Osteoblast (primary cell): ENCODE results near the gene ABCF2. TPM values are rescaled to one million over a fixed set of nuclear protein-coding genes. Genes with fewer than 3 reads are reported as not detected.

Experiments
- DNase-seq: peaks from one replicate; pipeline ENCODE4 v3.0.0; 2011; ENCODE audit warnings: low spot score, mixed read lengths; ENCODE audit not compliant: insufficient read length; ENCODE audit errors: missing footprints
- H2AFZ ChIP-seq: 2 replicates; pipeline ENCODE4 v1.6.0; 2011; ENCODE audit warnings: mild to moderate bottlenecking, low read length
- H3K27ac ChIP-seq: 2 replicates; pipeline ENCODE4 v1.5.1; 2011; ENCODE audit warnings: mild to moderate bottlenecking, low read depth, low read length, moderate library complexity
- H3K27me3 ChIP-seq: 2 replicates; pipeline ENCODE4 v1.6.0; 2012; ENCODE audit warnings: mild to moderate bottlenecking, control low read depth, inconsistent platforms, low read length, moderate library complexity; ENCODE audit not compliant: insufficient read depth
- H3K36me3 ChIP-seq: 2 replicates; pipeline ENCODE4 v1.5.1; 2011; ENCODE audit warnings: mild to moderate bottlenecking, low read length, control low read depth, moderate library complexity; ENCODE audit not compliant: insufficient read depth
- H3K4me1 ChIP-seq: 2 replicates; pipeline ENCODE4 v1.5.1; 2011; ENCODE audit warnings: mild to moderate bottlenecking, low read length, control low read depth, moderate library complexity; ENCODE audit not compliant: insufficient read depth
- H3K4me2 ChIP-seq: 2 replicates; pipeline ENCODE4 v1.6.0; 2011; ENCODE audit warnings: mild to moderate bottlenecking, low read length; ENCODE audit not compliant: insufficient read depth
- H3K4me3 ChIP-seq: fragments of 200-600 bp; sonication (generic); 3 replicates; pipeline ENCODE4 v1.5.1; 2012; ENCODE audit warnings: mild to moderate bottlenecking, low read length, inconsistent platforms; ENCODE audit not compliant: insufficient read depth
- H3K79me2 ChIP-seq: 2 replicates; pipeline ENCODE4 v1.6.0; 2012; ENCODE audit warnings: mild to moderate bottlenecking, low read length, control low read depth, inconsistent platforms; ENCODE audit not compliant: insufficient read depth
- H3K9me3 ChIP-seq: 2 replicates; pipeline ENCODE4 v1.5.1; 2011; ENCODE audit warnings: low read depth, low read length, control low read depth
- H4K20me1 ChIP-seq: 2 replicates; pipeline ENCODE4 v1.6.0; 2012; ENCODE audit warnings: mild to moderate bottlenecking, low read length, control low read depth; ENCODE audit not compliant: insufficient read depth
- total RNA-seq: library from RNA; depleted of rRNA; stranded (reverse); fragments of >200 nt; gene quantifications from 2 replicates; pipeline ENCODE4 v1.2.3, GENCODE V29; 2012
- TF ChIP-seq, protein P1 (sequence below): IDR thresholded peaks from 2 replicates; pipeline ENCODE4 v1.5.1; 2011; ENCODE audit warnings: mild to moderate bottlenecking, low read depth, low read length, moderate library complexity; ENCODE audit errors: extremely low read depth

The ABCF2 gene
- total RNA-seq, 1 donor = 65.9 TPM

DNA sequence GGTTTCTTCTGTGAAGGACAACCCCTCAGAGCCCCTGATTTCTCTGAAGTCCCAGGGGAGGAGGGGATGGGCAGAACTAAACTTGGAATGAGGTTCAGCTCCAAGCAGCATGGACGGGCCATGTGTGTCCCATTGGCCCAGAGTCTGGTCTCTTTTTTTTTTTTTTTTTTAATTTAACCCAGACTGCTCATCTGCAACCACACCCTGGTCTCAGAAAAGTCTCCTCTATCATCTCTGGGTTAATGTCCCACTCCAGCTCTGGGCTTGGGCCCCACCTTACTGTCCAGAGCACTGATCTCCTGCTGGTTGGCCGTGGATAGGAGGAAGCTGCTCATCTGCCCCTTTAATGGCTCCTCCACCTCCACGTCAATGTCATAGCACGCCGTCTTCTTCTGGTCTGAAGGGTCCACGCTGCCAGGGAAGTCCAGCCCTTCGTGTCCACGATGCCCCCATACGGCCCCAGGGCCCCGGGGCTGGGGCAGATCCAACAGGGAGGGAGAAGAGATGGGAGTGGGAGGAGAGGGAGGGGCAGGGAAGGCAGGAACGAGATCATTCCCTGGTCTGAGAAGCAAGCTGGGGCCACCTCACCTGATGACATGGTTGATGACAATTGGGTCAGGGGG is 12.9 kb upstream of the ABCF2 start:
- H3K27me3 ChIP-seq = no peaks in the 10 kb centered on the region
- H3K36me3 ChIP-seq = peaks cover 78% of the 10 kb centered on the region
- no peak overlapping the region for H2AFZ ChIP-seq
- no peak overlapping the region for H3K4me3 ChIP-seq
- peaks cover 9% of the 10 kb centered on the region for H3K4me1 ChIP-seq
- no peak overlapping the region for H3K27ac ChIP-seq
- DNase-seq = peak; percentile 64
- TF ChIP-seq, protein P1, sequence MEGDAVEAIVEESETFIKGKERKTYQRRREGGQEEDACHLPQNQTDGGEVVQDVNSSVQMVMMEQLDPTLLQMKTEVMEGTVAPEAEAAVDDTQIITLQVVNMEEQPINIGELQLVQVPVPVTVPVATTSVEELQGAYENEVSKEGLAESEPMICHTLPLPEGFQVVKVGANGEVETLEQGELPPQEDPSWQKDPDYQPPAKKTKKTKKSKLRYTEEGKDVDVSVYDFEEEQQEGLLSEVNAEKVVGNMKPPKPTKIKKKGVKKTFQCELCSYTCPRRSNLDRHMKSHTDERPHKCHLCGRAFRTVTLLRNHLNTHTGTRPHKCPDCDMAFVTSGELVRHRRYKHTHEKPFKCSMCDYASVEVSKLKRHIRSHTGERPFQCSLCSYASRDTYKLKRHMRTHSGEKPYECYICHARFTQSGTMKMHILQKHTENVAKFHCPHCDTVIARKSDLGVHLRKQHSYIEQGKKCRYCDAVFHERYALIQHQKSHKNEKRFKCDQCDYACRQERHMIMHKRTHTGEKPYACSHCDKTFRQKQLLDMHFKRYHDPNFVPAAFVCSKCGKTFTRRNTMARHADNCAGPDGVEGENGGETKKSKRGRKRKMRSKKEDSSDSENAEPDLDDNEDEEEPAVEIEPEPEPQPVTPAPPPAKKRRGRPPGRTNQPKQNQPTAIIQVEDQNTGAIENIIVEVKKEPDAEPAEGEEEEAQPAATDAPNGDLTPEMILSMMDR = no peak
- H3K4me2 ChIP-seq = no peak overlapping the region
- H3K79me2 ChIP-seq = peaks cover 56% of the 10 kb centered on the region
- no peaks in the 10 kb centered on the region for H3K9me3 ChIP-seq
- peaks cover 74% of the 10 kb centered on the region for H4K20me1 ChIP-seq

DNA sequence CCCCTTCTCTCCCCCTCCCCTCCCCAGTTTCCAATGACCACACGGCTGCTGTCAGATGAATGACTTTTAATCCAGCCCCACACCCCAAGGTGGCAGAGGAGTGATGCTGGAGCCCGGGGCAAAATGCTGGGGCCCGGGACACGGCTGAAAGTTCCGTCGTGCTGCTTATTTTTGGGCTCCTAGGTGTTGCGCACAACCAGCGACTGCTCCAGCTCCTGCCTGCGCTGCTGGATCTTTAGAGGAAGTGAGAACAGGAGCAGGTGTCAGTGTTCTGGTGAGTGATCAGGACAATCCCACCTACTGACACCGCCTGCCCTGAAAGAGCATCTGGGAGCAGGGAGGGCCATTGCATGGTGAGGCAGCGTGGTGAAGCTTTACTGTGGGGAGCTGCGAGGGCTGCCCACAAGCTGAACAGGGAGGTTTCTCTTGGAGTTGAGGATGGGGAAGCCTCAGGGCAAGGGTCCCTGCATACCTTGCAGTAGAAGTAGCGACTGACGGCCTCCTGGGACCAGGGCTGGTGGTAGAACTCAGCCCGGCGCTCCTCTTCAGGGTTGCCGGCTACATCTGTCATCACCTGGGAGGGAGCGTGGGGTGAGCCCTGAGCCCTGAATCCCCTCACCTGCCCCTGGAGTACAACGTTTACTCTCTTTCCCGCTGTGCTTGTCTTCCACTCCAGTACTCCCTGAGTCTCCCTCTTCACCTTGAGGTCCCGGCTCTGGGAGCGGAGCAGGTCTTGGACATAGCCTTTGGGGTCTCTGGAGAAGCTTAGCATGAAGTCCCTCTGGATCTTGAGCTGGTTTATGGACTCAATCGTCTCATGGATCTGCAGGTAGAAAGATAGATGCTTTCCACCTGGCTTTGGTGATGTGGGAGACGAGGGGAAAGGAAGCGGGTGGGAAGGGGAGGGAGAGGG is 12.2 kb upstream of the ABCF2 start:
- H3K79me2 ChIP-seq = peaks cover 64% of the 10 kb centered on the region
- no peak overlapping the region for H3K27ac ChIP-seq
- no peak overlapping the region for H2AFZ ChIP-seq
- no peak overlapping the region for H3K4me3 ChIP-seq
- TF ChIP-seq, protein P1 = no peak
- peak; percentile 77 for DNase-seq
- no peaks in the 10 kb centered on the region for H3K9me3 ChIP-seq
- H3K4me1 ChIP-seq = peaks cover 6% of the 10 kb centered on the region
- H3K4me2 ChIP-seq = no peak overlapping the region
- peaks cover 86% of the 10 kb centered on the region for H3K36me3 ChIP-seq
- H3K27me3 ChIP-seq = no peaks in the 10 kb centered on the region
- H4K20me1 ChIP-seq = peaks cover 74% of the 10 kb centered on the region

DNA sequence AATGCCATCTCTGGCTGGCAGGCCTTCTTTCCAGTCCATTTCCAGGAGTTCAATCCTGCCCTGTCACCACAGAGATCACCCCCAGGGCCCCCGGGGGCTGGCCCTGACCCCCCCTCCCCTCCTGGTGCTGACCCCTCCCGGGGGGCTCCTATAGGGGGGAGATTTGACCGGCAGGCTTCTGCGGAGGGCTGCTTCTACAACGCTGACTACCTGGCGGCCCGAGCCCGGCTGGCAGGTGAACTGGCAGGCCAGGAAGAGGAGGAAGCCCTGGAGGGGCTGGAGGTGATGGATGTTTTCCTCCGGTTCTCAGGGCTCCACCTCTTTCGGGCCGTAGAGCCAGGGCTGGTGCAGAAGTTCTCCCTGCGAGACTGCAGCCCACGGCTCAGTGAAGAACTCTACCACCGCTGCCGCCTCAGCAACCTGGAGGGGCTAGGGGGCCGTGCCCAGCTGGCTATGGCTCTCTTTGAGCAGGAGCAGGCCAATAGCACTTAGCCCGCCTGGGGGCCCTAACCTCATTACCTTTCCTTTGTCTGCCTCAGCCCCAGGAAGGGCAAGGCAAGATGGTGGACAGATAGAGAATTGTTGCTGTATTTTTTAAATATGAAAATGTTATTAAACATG is 11.3 kb upstream of the ABCF2 start:
- DNase-seq = peak; percentile 72
- Histone ChIP-seq H3K36me3 (peaks cover 90% of the 10 kb centered on the region), H3K27me3 (no peaks in the 10 kb centered on the region), H2AFZ (no peak overlapping the region), H3K79me2 (peaks cover 73% of the 10 kb centered on the region), H3K4me2 (no peak overlapping the region), H4K20me1 (peaks cover 79% of the 10 kb centered on the region), H3K9me3 (no peaks in the 10 kb centered on the region), H3K4me1 (peaks cover 14% of the 10 kb centered on the region), H3K4me3 (no peak overlapping the region), H3K27ac (no peak overlapping the region)
- TF ChIP-seq, protein P1 = no peak
